ENCODE results near the gene DPPA5.
"Not testable (repeated sequence)": the region's sequence is repeated elsewhere in the genome, so short reads cannot be mapped to it uniquely, and the experiment has no call there.

DPPA5 gene, protein sequence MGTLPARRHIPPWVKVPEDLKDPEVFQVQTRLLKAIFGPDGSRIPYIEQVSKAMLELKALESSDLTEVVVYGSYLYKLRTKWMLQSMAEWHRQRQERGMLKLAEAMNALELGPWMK

DNA sequence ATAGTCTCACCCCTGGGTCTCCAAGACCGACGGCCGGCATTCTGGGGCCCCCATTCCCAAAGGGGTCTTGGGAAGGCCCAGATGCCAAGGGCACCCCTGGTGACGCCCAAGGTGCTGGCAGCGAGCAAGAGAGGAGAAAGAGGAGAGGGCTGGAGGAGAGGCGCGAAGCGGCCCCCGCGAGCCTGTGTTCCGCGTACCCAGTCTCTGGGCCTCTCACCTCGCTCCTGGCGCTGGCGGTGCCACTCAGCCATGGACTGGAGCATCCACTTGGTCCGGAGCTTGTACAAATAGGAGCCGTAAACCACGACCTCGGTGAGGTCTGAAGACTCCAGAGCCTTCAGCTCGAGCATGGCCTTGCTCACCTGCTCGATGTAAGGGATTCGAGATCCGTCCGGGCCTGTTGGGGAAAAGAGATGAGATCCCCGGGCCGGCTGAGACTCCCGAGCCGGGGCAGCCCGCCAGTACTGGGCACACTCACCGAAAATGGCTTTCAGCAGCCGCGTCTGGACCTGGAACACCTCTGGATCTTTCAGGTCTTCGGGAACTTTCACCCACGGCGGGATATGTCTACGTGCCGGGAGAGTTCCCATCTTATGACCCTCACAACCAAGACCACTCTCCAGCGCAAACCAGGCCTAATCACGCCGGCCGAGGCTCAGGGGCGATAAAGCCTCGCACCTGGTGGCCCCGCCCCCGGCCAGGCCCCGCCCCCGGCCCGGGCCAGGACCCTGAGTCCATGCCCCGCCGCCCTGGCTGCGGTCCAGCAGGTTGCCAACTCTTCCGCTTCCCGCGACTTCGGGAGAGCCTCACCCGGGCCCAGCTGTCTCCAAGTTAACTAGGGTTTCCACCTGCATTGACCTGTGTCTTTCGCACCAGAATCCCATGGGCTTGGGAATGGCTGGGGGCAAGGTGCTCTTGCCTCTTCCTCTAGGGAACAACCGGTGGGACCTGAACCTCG is at the start of gene DPPA5:
Gene DPPA5 (minus strand): TSS at position 641 of the 958 bp plus-strand sequence. CDS start 51 bp downstream, at position 590.
- no peak for FAIRE-seq
- no peak for DNase-seq (ENCODE audit: extremely low spot score, insufficient read length, low read depth)

DNA sequence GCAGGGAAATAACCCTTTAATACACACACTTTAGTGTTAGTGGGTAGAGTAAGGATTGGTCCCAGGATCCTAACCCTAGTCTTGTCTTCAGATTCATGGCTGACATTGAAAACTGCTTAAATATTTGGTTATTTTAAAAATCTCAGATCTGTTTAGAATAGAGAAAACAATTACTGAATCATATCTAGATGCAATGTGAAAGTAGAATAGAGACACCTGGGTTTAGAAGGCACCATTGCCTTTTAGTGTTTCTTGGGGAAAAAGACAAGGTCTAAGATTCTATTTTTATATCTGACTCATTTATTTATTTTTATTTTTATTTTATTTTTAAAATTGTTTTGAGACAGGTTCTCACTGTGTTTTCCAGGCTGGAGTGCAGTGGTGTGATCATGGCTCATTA is 46.6 kb upstream of the DPPA5 start:
- DNase-seq (ENCODE audit: extremely low spot score, insufficient read length, low read depth) (no peak), FAIRE-seq (no peak)

DNA sequence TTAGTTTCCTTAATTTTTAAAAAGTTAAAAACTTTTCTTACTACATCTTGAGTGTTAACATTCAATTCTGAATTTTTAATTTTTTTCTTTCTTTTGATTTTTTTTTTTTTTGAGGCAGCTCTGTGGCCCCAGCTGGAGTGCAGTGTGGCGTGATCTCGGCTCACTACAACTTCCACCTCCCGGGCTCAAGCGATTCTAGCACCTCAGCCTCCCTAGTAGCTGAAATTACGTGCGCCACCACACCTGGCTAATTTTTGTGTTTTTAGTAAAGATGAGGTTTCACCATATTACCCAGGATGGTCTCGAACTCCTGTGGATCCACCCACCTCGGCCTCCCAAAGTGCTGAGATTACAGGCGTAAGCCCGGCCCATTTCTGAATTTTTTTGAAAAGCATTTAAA is 41.8 kb upstream of the DPPA5 start:
- FAIRE-seq (no peak), DNase-seq (ENCODE audit: extremely low spot score, insufficient read length, low read depth) (no peak)

DNA sequence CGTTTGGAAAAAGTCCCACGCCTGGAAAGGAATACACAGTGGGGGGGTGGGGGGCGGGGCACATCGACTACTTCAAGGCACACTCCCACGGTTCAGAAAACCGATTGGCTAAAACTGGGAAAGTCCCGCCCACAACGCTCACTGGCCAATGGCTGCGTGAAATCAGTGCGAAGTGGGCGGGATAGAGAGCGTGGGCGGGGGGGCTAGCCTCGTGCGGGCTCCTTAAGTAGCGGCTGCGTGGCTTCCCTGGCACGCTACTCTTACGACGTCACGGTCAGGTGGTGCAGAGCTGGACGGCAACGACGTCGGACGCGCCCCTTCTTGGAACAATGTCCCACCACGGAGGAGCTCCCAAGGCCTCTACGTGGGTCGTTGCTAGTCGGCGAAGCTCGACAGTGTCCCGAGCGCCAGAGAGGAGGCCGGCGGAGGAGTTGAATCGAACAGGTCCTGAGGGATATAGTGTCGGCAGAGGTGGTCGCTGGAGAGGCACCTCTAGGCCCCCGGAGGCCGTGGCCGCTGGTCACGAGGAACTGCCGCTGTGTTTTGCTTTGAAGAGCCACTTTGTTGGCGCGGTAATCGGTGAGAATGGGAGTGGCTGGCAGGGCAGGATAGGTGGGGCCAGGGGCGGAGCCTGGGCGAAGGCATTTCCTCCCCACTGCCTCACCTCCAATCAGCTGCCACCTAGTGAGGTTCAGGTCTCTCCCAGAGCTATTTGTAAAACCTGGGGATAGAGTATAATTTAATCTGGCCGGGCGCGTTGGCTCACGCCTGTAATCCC is 40.7 kb upstream of the DPPA5 start, which contains the start of gene DDX43:
Gene DDX43 (plus strand): TSS at position 252 of the 778 bp plus-strand sequence. CDS start 78 bp downstream, at position 330.
- no peak for DNase-seq (ENCODE audit: extremely low spot score, insufficient read length, low read depth)
- no peak for FAIRE-seq

DNA sequence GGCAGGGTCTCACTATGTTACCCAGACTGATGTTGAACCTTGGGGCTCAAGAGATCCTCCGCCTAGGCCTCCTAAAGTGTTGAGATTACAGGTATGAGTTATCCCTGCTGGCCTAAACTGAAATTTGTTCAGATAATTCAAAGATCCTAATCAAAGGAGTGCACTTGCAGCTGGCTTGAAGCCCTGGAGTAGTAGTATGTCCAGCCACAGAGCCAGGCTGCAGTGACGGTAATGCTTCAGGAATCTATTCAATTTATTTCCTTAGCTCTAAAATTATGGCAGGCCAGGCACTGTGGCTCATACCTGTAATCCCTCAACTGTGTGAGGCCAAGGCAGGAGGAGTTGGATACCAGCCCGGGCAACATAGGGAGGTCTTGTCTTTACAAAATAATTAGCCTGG is 39.2 kb upstream of the DPPA5 start:
- DNase-seq (ENCODE audit: extremely low spot score, insufficient read length, low read depth) (no peak), FAIRE-seq (no peak)

DNA sequence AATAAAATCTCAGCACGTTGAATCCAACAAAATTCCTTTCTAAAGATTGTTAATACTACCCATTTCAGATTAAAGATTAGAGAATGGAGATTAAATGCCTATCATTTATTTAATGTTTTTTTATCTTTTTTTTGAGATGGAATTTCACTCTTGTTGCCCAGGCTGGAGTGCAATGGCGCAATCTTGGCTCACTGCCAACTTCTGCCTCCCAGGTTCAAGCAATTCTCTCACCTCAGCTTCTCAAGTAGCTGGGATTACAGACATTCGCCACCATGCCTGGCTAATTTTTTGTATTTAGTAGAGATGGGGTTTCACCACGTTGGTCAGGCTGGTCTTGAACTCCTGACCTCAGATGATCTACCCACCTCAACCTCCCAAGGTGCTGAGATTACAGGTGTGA is 38.1 kb upstream of the DPPA5 start:
- not testable (repeated sequence) for DNase-seq (ENCODE audit: extremely low spot score, insufficient read length, low read depth)

DNA sequence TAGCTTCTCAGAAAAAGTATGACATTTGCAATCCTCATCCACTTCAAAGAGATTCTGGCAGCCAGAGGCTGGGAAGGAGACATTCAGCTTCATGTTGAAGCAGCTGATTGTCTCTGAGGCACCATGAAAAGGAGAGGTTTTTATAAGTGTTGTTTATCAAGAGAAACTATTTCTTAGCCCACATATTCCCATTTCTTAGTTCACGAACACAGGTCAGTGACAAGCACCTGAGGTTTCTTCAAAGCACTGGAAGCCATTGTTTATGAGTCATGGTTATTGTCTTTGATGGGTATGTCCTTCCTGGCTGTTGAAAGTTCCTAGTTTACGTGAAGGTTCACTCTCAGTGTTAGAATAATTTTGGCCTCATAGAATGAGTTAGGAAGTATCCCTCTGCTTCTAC is 37.6 kb upstream of the DPPA5 start:
- no peak for FAIRE-seq
- no peak for DNase-seq (ENCODE audit: extremely low spot score, insufficient read length, low read depth)

More for the DNA sequence above, 38.1 kb upstream of the DPPA5 start:
- FAIRE-seq, result not testable (repeated sequence)

DNA sequence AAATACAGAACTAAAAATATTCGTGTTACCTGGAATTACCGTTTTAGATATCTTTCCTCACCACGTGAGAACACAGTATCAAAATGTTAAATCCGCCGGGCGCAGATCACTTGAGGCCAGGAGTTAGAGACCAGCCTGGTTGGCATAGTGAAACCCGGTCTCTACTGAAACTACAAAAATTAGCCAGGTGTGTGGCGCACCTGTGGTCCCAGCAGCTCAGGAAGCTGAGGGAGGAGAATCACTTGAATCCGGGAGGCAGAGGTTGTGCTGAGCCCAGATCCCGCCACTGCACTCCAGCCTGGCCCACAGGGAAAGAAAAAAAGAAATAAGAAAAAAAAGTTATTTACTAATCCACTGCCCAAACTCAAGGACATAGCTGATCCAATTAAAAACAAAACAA is 35.8 kb upstream of the DPPA5 start:
- FAIRE-seq, result no peak
- no peak for DNase-seq (ENCODE audit: extremely low spot score, insufficient read length, low read depth)

DNA sequence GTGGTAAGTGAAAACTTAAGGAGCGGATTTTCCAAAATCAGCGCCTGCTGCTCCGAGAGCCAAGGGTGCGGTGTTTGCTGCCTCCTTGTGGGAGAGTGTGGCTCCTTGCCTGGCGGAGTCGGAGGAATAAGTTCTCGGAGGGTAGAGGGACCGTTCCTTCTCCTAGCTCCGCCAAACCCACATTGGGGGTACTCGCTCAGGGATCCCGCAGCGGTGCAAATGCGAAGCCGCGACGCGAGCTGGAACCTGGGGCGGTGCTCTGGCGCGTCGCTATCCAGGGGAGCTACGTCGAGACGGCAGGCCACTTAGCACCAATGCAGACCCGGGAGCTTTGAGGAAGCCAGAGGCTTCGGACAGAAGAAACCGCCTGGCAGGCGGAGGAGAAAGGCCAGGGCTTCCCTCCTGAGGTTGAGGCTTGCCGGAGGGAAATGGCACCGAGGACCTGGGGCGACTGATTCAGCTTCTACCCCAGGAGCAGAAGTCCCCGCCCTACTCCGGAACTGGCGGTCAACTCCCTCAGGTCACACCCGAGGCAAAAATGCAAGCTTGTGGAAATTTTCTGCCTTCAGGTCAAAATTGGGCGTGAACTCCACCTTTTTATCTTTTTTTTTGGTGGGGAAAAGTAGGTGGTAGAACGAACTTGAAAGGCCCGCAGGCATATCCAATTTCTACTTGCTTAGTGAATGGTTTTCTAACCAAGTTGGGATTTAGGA is 34.9 kb upstream of the DPPA5 start:
- FAIRE-seq, result peak; percentile 84
- peak; percentile 29 for DNase-seq (ENCODE audit: extremely low spot score, insufficient read length, low read depth)

DNA sequence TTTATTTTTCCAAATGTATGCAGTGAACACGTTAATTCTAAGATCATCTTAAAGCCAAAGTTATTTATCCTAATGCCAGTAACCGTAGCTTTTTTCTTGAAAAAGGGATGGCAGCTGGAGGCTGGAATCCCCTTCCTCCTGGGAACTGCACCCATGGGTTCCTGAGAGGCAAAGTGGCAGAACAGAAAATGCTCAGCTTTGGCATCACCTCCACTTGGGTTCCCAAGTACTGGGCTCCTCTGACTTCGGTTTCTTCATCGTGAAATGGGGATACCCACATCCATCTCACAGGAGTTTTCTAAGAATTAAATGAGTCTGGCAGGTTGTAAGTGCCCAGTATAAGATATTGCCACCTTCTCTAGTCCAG is 34.3 kb upstream of the DPPA5 start:
- DNase-seq (ENCODE audit: extremely low spot score, insufficient read length, low read depth), result no peak
- FAIRE-seq, result no peak

DNA sequence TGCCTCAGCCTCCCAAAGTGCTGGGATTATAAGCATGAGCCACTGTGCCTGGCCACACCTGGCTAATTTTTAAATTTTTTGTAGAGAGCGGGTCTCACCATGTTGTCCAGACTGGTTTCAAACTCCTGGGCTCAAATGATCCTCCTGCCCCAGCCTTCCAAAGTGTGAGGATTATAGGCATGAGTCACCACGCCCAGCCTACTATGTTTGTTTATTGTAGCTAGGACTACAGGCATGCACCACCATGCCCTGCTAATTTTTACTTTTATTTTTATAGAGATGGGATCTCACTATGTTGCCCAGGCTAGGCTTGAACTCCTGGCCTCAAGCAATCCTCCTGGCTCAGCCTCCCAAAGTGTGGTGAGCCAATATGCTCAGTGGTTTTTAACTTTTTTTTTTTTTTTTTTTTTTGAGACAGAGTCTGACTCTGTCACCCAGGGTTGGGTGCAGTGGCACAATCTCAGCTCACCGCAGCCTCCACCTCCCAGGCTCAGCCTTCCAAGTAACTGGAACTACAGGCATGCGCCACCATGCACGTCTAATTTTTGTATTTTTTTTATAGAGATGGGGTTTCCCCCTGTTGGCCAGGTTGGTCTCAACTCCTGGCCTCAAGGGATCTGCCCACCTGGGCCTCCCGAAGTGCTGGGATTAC is 28.5 kb upstream of the DPPA5 start:
- FAIRE-seq (no peak), DNase-seq (ENCODE audit: extremely low spot score, insufficient read length, low read depth) (no peak)

DNA sequence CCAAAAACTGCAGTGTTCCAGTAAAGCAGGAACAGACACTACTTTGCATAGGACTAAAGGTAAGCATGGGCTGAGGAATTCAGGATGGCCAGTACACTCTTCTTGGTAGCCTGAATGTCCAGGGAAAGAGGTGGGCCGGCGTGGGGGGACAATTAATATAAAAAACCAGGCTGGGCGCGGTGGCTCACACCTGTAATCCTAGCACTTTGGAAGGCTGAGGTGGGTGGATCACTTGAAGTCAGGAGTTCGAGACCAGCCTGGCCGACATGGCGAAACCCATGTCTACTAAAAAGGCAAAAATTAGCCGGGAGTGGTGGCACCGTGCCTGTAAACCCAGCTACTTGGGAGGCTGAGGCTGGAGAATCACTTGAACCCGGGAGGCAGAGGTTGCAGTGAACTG is 27.5 kb upstream of the DPPA5 start:
- not testable (repeated sequence) for FAIRE-seq

DNA sequence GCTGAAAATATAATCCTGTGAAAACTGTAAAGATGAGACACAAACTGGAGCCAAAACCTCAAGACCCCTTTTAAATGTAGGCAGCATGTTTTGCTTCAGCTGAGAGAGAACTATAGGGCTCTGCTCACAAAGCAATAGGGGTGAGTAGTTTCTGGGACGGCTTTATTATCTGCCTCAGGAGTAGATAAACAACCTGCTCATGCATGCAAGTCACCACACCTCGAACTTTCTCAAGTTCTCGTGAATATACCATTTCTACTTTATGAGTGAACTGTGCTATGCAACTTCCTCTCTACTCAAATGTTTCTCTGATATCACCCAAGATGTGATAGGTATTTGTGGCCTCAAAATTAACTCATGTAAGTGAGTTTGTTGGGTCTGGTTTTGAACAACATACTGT is 23.1 kb upstream of the DPPA5 start:
- DNase-seq (ENCODE audit: extremely low spot score, insufficient read length, low read depth) (no peak), FAIRE-seq (no peak)

More for the DNA sequence above, 27.5 kb upstream of the DPPA5 start:
- not testable (repeated sequence) for DNase-seq (ENCODE audit: extremely low spot score, insufficient read length, low read depth)

DNA sequence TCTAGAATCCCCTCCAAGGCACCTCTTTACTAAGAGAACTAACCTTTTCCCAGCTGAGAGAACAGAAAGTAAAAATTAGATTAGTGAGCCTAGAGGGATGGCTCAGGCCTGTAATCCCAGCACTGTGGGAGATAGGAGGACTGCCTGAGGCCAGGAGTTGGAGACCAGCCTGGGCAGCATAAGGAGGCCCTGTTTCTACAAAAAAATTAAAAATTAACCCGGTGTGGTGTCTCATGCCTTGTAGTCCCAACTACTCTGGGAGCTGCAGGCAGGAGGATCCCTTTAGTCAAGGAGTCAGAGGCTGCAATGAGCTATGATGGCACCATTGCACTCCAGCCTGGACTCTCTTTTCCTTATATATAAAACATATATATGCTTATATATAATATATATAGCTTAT is 21.1 kb upstream of the DPPA5 start:
- no peak for DNase-seq (ENCODE audit: extremely low spot score, insufficient read length, low read depth)
- FAIRE-seq, result no peak

DNA sequence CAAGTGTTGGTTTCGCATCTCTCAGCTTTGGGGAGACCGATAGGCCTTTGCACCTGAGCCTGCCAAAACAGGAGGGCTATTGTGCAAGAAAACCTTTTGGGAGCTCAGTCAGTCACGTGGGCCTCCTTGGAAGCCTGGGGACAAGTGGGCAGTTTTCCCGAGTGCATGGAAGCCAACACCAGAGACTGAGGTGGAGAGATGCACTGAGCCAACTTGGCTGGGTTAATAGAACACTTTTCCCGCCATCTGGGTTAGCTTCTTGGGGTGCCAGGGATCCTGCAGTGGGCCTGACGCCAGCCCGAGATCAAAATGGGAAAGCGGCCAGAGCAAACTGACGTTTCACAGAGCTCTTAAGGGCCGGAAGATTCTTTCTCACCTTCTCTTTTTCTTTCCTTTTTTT is 18.4 kb upstream of the DPPA5 start:
- FAIRE-seq (no peak), DNase-seq (ENCODE audit: extremely low spot score, insufficient read length, low read depth) (no peak)

DNA sequence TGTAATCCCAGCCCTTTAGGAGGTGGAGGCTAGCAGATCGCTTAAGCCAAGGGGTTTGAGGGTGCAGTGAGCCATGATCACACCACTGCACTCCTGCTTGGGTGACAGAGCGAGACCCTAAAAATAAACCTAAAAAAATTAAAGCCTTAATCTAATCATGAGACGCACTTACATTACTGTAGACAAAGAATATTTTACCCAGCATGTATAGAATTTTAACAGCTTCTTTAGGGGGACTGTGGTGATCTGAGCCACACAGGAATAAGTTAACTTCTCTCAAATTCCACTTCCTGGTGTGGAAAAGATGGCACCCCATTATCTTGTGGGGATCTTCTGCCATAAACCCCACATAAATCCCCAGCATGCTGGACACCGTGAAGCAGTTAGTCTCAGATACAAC is 17.9 kb upstream of the DPPA5 start:
- DNase-seq (ENCODE audit: extremely low spot score, insufficient read length, low read depth), result no peak

DNA sequence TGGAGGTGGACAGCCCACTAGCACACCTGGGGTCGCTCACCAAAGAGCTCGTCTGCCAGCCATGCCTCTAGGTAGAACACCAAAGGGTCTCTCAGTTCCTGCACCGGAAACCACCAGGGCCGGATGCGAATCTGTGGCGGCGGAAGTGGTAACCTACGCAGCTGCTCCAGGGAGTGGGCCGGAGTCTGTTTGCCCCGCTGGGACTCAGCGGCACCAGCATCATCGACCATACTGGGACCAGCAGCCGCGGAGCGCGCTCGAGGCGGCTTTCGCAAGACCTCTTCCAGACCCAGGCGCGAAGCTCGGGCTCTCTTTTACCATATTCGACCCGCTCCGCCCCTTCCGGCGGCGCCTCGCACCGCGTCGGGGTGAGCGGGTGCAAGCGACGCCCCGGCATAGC is 15.5 kb upstream of the DPPA5 start, which contains the start of gene OOEP:
Gene OOEP (minus strand): TSS at position 335 of the 400 bp plus-strand sequence. CDS start 105 bp downstream, at position 230.
- FAIRE-seq (no peak), DNase-seq (ENCODE audit: extremely low spot score, insufficient read length, low read depth) (no peak)

More for the DNA sequence above, 17.9 kb upstream of the DPPA5 start:
- FAIRE-seq, result no peak

DNA sequence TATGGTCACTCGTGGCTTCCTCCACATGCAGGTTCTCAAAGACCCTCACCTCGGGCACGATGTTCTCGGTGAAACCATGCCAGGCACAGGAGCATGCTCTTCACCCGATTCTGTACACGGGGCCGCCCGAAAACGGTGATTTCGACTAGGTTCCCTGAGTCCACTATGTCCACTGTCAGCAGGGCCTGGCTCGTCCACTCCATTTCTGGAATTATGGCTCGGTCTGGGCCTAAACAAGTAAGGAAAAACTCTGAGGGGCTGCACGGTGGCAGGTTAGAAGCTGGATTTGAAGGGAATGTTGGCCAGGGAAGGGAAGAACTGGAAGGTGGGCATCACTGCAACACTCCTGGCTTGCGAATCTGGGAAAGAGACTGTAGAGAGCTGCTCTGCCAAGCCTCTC is 15.1 kb upstream of the DPPA5 start:
- DNase-seq (ENCODE audit: extremely low spot score, insufficient read length, low read depth), result no peak
- FAIRE-seq, result no peak

DNA sequence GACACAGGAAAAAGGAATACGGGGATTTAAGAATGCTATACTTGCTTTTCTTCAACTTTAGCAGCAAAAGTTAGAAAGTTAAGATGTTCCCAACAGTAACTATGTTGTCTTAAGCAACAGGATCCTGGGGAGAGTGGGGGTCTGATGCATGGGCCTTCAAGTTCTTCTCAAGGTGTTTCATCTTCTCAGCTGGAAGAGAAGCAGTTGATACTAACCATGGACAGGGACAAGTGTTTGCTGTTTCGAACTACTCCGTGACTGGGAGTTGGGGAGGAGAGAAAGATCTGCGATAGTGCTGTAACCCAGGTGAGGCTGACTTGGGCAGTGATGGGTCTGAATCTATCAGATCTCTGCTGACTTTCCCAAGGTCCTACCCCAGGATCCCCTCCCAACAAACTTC is 14.6 kb upstream of the DPPA5 start:
- DNase-seq (ENCODE audit: extremely low spot score, insufficient read length, low read depth) (no peak), FAIRE-seq (no peak)

All from GM18507 (cell line).